ENCODE data around the gene EPHA7.
A peak's percentile ranks its signal among the peaks of the same experiment; 100 is the strongest.

EPHA7 gene

DNA sequence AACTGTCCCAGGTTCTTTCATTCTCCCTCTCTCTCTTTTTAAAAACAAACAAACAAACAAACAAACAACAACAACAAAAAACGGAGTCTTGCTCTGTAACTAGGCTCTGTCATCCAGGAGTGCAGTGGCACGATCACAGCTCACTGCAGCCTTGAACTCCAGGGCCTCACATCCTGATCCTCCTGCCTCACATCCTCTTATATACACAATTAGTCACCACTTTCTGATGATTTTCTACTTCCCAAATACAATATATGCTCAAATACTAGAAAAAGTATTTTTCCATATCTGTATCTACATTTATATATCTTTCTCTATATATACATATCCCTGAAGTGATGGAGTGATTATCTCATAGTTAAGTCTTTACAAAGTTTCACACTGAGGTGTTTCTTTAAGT lies 170.7 kb downstream of the EPHA7 start:
- Histone ChIP-seq H3K4me3 (ENCODE audit: low read length) (no peak overlapping the region), H3K36me3 (ENCODE audit: insufficient read depth, low read length) (no peaks in the 10 kb centered on the region), H3K27me3 (ENCODE audit: insufficient read depth, low read length) (no peaks in the 10 kb centered on the region), H3K4me1 (ENCODE audit: insufficient read depth, low read length) (no peaks in the 10 kb centered on the region), H2AFZ (ENCODE audit: low read depth, low read length) (no peak overlapping the region), H3K9me3 (ENCODE audit: low read length) (no peaks in the 10 kb centered on the region)

DNA sequence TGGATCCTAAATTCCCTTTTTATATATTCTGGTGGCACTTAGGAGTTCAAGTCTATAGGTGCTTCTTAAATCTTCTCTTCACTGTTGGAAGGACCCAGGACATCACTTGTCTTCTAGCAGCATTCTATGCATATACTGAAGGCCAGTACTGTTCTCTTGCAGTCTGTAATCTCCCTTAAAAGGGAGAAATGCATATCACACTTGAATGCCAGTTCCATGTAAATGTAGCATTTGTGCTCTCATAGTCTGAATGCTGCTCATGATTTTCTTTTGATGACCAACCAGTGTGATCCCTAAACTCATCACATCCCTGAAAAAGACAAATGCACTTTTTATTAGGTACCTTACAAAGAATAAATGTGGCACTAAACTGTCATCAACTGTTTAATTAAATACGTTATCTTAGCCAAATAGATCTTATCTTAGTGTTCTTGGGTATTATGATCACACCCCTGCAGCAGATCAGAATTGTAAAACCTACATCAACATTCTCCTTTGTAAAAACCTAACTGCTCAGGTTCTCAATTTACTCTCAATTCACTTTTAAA lies 176.1 kb downstream of the EPHA7 start:
- Histone ChIP-seq H2AFZ (ENCODE audit: low read depth, low read length) (no peak overlapping the region), H3K4me3 (ENCODE audit: low read length) (no peak overlapping the region), H3K27me3 (ENCODE audit: insufficient read depth, low read length) (no peaks in the 10 kb centered on the region), H3K36me3 (ENCODE audit: insufficient read depth, low read length) (no peaks in the 10 kb centered on the region), H3K9me3 (ENCODE audit: low read length) (no peaks in the 10 kb centered on the region), H3K4me1 (ENCODE audit: insufficient read depth, low read length) (peaks cover 14% of the 10 kb centered on the region)

DNA sequence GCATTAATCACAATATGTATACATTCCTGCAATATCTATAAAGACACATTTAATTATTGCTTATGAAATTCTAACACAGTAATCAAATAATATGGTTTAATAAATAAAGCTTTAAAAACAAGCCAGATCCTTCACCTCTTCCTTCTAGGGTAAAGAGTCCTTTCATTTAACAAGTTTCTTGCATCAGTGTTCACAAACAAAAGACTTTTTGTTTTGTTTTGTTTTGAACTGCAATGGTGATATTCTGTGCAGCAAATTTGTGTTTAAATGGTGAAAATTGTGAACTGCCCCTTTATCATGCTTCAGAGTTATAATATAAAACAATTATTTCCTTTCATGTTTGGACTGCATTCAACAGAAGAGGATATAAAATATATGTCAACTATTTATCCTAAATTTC lies 177.3 kb downstream of the EPHA7 start:
- no peaks in the 10 kb centered on the region for H3K27me3 ChIP-seq (ENCODE audit: insufficient read depth, low read length)
- H3K9me3 ChIP-seq (ENCODE audit: low read length), result no peaks in the 10 kb centered on the region
- H3K36me3 ChIP-seq (ENCODE audit: insufficient read depth, low read length), result no peaks in the 10 kb centered on the region
- peak overlapping the region; percentile 26 for H2AFZ ChIP-seq (ENCODE audit: low read depth, low read length)
- no peak overlapping the region for H3K4me3 ChIP-seq (ENCODE audit: low read length)
- peaks cover 14% of the 10 kb centered on the region for H3K4me1 ChIP-seq (ENCODE audit: insufficient read depth, low read length)

DNA sequence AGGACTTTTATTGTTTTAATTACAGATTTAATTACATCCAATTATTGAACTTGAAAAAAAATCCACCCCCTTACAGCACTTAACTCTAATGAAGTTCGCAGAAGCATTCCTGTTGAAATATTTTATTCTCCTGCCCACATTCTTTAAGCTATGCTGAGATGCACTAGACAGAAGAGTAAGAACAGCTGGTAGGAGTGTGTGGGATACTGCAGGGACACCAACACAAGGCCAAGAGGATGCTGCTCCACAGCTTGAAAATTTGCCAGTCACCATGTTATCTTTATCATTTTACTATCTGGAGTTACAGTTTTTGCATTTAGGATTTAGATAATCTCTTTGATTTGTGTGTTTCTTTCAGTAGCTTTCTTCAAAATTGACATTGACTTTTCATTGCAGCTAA lies 180.7 kb downstream of the EPHA7 start:
- H3K27me3 ChIP-seq (ENCODE audit: insufficient read depth, low read length), result no peaks in the 10 kb centered on the region
- H3K4me1 ChIP-seq (ENCODE audit: insufficient read depth, low read length), result peaks cover 14% of the 10 kb centered on the region
- H3K9me3 ChIP-seq (ENCODE audit: low read length), result no peaks in the 10 kb centered on the region
- H3K4me3 ChIP-seq (ENCODE audit: low read length), result no peak overlapping the region
- H3K36me3 ChIP-seq (ENCODE audit: insufficient read depth, low read length), result no peaks in the 10 kb centered on the region
- H2AFZ ChIP-seq (ENCODE audit: low read depth, low read length), result no peak overlapping the region

DNA sequence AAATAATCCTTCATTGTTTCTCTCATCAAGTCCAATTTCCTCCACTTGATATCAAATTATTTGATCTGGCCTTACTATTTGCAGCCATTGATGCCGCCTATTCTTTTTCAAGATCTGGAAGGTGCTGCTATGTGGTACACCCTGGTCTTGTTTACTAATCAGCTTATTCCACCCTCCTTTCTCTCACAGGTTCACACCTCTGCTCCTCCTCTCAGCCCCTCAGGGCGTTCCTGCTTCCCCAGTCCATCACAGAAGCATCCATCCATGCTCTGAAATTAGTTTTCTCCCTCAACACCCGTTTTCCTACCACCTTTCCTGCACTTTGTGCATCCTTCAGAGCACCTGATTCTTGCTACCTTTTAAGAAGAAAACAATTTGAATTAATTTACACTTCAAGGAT lies 183.6 kb downstream of the EPHA7 start:
- H3K27me3 ChIP-seq (ENCODE audit: insufficient read depth, low read length), result no peaks in the 10 kb centered on the region
- no peak overlapping the region for H3K4me3 ChIP-seq (ENCODE audit: low read length)
- H3K9me3 ChIP-seq (ENCODE audit: low read length), result no peaks in the 10 kb centered on the region
- H3K4me1 ChIP-seq (ENCODE audit: insufficient read depth, low read length), result peaks cover under 1% of the 10 kb centered on the region
- H2AFZ ChIP-seq (ENCODE audit: low read depth, low read length), result no peak overlapping the region
- no peaks in the 10 kb centered on the region for H3K36me3 ChIP-seq (ENCODE audit: insufficient read depth, low read length)

DNA sequence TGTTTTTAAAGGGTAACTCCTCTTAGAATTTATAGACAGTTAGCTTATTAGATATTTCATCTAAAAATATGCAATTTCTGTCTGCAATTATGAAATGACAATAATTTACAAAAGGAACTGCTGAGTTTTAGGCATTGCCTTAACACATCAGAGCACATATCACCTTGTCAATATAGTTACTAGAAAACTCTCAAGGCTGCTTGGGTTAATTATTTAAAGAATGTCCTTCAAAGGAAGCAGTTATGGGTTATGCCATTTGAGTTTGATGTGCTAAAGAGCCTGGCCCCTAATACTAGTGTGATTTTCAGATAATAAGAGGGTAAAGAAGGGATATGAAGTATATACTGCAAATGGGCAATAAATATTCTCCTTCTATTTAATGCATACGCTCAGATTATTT lies 192.5 kb downstream of the EPHA7 start:
- no peak overlapping the region for H3K4me3 ChIP-seq (ENCODE audit: low read length)
- no peaks in the 10 kb centered on the region for H3K4me1 ChIP-seq (ENCODE audit: insufficient read depth, low read length)
- no peaks in the 10 kb centered on the region for H3K36me3 ChIP-seq (ENCODE audit: insufficient read depth, low read length)
- no peaks in the 10 kb centered on the region for H3K27me3 ChIP-seq (ENCODE audit: insufficient read depth, low read length)
- H3K9me3 ChIP-seq (ENCODE audit: low read length), result no peaks in the 10 kb centered on the region
- H2AFZ ChIP-seq (ENCODE audit: low read depth, low read length), result no peak overlapping the region

DNA sequence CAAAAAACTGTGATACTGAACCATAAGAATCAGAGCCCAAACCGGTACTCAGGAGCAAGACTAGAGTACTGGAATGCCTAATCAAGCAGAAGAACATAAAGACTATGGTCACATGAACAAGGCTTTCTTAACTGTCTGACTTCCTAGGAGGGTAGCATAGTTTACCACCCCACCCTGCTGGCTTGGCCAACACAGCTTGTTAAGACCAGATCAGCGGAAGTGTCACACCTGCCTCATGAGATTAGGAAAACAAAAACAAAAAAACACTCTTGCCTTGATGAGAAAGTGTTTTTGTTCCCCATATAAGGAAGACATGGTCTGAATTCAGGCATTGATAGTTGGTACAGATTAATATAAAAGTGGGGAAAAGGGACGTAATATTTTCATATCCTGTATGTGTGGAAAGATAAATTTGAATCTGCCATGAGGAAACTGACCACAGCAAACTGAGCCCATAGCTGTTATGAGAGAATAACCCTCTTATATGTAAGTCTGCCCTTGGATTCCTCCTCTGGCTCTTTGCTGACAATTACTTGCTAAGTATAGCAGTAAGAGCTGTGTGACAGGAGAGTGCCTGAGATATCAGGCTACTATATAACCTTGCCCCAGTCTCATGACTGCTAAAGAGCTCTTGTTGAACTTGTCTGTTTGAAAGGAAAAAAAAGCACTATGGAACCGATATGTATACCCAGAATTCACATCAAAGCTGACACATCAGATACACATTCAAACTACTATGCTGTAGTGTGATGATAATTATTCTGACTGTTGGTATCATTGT lies 197.1 kb downstream of the EPHA7 start:
- Histone ChIP-seq H3K36me3 (ENCODE audit: insufficient read depth, low read length) (no peaks in the 10 kb centered on the region), H3K4me1 (ENCODE audit: insufficient read depth, low read length) (no peaks in the 10 kb centered on the region), H2AFZ (ENCODE audit: low read depth, low read length) (no peak overlapping the region), H3K27me3 (ENCODE audit: insufficient read depth, low read length) (no peaks in the 10 kb centered on the region), H3K9me3 (ENCODE audit: low read length) (no peaks in the 10 kb centered on the region), H3K4me3 (ENCODE audit: low read length) (no peak overlapping the region)

DNA sequence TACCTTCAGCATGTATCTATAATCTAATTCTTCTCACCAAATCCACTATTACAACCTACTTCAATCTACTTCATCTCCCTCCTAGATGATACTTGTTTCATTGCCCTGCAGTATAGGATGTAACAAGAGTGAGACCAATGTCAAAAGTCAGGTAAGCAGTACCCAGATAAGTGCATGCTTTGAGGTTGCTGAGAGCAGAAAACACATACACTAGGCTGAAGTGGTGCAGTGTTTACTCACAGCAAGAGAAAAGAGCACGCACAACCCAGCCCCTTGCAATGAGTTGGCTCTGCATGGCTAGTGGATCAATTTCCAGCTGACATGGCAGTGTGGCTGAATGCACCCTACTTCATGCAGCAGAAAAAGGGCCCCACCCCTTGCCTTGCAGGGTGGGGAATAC lies 199.9 kb downstream of the EPHA7 start:
- Histone ChIP-seq H3K27me3 (ENCODE audit: insufficient read depth, low read length) (no peaks in the 10 kb centered on the region), H3K36me3 (ENCODE audit: insufficient read depth, low read length) (no peaks in the 10 kb centered on the region), H3K9me3 (ENCODE audit: low read length) (no peaks in the 10 kb centered on the region), H3K4me1 (ENCODE audit: insufficient read depth, low read length) (no peaks in the 10 kb centered on the region), H3K4me3 (ENCODE audit: low read length) (no peak overlapping the region), H2AFZ (ENCODE audit: low read depth, low read length) (no peak overlapping the region)

DNA sequence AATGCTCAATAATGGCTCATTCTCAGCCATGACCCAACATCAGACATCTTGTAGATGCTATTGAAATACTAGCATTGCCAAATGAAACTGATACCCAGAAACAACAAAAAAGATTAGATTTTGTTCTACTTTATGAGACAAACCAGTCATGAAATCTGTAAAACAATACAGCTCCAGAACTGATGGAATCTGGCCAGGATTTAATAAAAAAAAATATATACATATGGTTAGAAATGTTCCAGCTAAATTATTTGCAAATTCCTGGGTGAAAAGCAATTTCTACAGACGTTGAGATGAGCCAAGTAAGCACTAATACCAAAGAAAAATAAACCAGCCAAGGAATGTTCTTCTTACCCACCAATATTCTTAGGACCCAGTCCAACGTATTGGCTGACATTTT lies 201.3 kb downstream of the EPHA7 start:
- Histone ChIP-seq H3K36me3 (ENCODE audit: insufficient read depth, low read length) (no peaks in the 10 kb centered on the region), H3K27me3 (ENCODE audit: insufficient read depth, low read length) (no peaks in the 10 kb centered on the region), H3K9me3 (ENCODE audit: low read length) (no peaks in the 10 kb centered on the region), H2AFZ (ENCODE audit: low read depth, low read length) (no peak overlapping the region), H3K4me1 (ENCODE audit: insufficient read depth, low read length) (no peaks in the 10 kb centered on the region), H3K4me3 (ENCODE audit: low read length) (no peak overlapping the region)

DNA sequence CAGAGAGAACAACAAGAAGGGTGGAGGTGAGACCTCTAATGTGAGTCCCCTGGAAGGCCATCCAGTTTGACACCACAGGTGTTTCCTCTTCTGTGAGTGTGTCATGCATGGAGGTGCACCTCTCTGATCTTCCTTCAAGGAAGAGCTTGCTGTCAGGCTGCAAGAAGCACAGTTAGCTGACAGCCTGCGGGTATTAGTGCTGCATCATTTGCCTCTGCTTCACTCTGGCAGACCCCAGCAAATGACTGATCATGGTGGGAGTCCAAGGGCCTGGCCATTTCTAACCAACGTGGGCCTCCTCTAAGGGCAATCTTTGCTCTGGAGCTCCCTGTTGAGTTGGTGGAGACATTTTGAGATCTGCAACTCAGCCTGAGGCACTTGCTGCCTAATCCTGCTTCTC lies 206.3 kb downstream of the EPHA7 start:
- no peaks in the 10 kb centered on the region for H3K36me3 ChIP-seq (ENCODE audit: insufficient read depth, low read length)
- no peaks in the 10 kb centered on the region for H3K27me3 ChIP-seq (ENCODE audit: insufficient read depth, low read length)
- H2AFZ ChIP-seq (ENCODE audit: low read depth, low read length), result no peak overlapping the region
- H3K4me3 ChIP-seq (ENCODE audit: low read length), result no peak overlapping the region
- H3K9me3 ChIP-seq (ENCODE audit: low read length), result no peaks in the 10 kb centered on the region
- no peaks in the 10 kb centered on the region for H3K4me1 ChIP-seq (ENCODE audit: insufficient read depth, low read length)

DNA sequence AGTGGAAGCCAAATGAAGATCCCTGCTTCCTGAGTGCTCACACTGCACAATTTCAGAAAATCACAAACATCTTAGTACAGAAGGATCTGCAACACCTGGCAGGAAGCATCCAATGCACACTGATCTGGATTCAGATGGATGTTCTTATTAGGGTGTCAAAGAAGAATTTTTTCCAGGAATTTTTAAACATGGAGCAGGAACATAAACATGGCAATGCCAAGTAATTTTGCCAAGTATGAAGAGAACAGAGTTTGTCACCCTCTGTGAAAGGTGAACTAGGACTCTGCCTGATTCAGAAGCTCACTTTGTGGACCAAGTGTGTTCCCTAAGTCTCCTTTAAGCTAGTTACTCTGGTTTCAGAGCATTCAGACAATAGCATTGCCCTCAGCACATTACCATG lies 208.5 kb downstream of the EPHA7 start:
- Histone ChIP-seq H3K27me3 (ENCODE audit: insufficient read depth, low read length) (no peaks in the 10 kb centered on the region), H3K4me3 (ENCODE audit: low read length) (no peak overlapping the region), H3K9me3 (ENCODE audit: low read length) (no peaks in the 10 kb centered on the region), H2AFZ (ENCODE audit: low read depth, low read length) (no peak overlapping the region), H3K36me3 (ENCODE audit: insufficient read depth, low read length) (no peaks in the 10 kb centered on the region), H3K4me1 (ENCODE audit: insufficient read depth, low read length) (no peaks in the 10 kb centered on the region)

DNA sequence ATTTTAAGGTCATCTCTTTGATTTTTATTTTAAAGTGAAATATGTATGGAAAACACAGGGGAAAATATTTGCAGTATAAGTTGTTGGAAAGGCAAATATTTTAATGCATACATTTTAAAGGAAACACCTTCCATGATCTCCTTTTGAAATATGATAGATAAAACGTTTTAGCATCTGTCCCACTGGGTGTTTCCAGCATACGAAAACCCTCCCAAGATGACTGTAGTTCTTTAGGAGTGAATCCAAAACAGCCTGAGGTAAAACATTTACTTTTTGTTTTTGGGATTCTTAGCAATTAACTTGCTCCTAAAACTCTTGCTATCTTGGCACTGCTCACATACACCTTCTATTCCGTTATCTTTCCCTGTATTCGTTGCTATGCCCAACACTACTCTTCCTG lies 210.0 kb downstream of the EPHA7 start:
- no peak overlapping the region for H2AFZ ChIP-seq (ENCODE audit: low read depth, low read length)
- H3K4me3 ChIP-seq (ENCODE audit: low read length), result no peak overlapping the region
- H3K4me1 ChIP-seq (ENCODE audit: insufficient read depth, low read length), result no peaks in the 10 kb centered on the region
- no peaks in the 10 kb centered on the region for H3K27me3 ChIP-seq (ENCODE audit: insufficient read depth, low read length)
- H3K36me3 ChIP-seq (ENCODE audit: insufficient read depth, low read length), result no peaks in the 10 kb centered on the region
- H3K9me3 ChIP-seq (ENCODE audit: low read length), result no peaks in the 10 kb centered on the region

DNA sequence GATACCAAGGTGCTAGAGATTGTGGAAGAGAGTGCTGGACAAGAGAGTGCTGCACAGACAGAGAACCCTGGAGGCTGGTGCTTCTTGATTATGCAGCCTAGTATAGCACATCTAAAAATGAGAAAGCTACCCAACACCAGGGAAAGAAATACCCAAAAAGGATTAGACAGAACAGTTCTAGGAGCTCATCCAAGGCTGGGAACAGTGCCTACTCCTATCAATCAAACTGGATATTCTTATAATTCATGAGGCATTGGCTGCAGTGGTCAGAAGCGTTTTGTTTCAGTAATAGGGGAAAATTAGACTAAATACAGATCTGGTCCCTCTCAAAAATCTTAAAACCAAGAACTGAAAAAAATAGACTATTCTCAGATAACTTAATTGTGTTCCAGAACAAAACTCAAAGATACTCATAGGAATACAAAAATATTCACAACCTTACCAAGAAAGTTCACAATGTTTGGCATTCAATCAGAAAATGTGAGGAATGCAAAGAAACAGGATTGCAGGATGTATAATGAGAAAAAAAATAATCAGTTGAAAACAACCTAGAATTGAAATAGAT lies 222.9 kb downstream of the EPHA7 start:
- H3K27me3 ChIP-seq (ENCODE audit: insufficient read depth, low read length), result no peaks in the 10 kb centered on the region
- H3K9me3 ChIP-seq (ENCODE audit: low read length), result no peaks in the 10 kb centered on the region
- H2AFZ ChIP-seq (ENCODE audit: low read depth, low read length), result no peak overlapping the region
- no peak overlapping the region for H3K4me3 ChIP-seq (ENCODE audit: low read length)
- no peaks in the 10 kb centered on the region for H3K4me1 ChIP-seq (ENCODE audit: insufficient read depth, low read length)
- no peaks in the 10 kb centered on the region for H3K36me3 ChIP-seq (ENCODE audit: insufficient read depth, low read length)

DNA sequence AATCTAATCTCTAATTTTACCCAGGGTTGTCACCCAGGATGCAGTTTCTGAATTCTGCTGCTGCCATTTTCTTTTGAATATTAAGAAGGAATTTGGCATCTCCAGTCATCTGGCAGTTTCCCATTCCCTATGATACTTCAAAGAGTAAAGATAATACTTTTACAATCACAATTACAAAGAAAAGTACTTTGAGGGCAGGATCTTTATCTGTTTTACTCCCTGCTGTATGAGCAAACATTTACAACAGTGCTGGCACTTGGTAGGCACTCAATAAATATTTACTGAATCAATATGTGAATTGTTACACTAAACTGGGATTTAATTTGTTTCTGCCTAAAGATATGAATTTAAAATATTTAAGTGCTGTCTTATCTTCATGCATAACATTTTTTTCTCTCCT lies 224.9 kb downstream of the EPHA7 start:
- Histone ChIP-seq H3K4me1 (ENCODE audit: insufficient read depth, low read length) (no peaks in the 10 kb centered on the region), H3K36me3 (ENCODE audit: insufficient read depth, low read length) (no peaks in the 10 kb centered on the region), H3K27me3 (ENCODE audit: insufficient read depth, low read length) (no peaks in the 10 kb centered on the region), H2AFZ (ENCODE audit: low read depth, low read length) (no peak overlapping the region), H3K9me3 (ENCODE audit: low read length) (no peaks in the 10 kb centered on the region), H3K4me3 (ENCODE audit: low read length) (no peak overlapping the region)

Measured in neuron (in vitro differentiated cells).